HCT116 (cell line): ENCODE measurements around the gene CDKN1C. TPM values are rescaled to one million over a fixed set of nuclear protein-coding genes. Genes with fewer than 3 reads are reported as not detected.

Source experiments
- ATAC-seq: fragments of 200-7000 bp; cut with Tn5 transposase; 2 replicates; pipeline ENCODE4 v1.9.1; 2020; ENCODE audit warnings: mild to moderate bottlenecking, moderate library complexity
- BruUV-seq: library from RNA; stranded (reverse); fragments of 400-500 nt; replicated peaks from 2 replicates; lab custom pipeline; 2021; lab: Mats Ljungman, UMichigan
- CTCF ChIA-PET: fragments of 300-600 bp; sonication (Branson Sonifier 250); formaldehyde crosslinking; loops from one replicate; lab custom pipeline; 2021; ENCODE audit warnings: antibody characterized with exemption; lab: Charles Lee
- POLR2A ChIA-PET: fragments of 300-600, 350-600 bp; sonication (Branson Sonifier 250); formaldehyde crosslinking; loops from one replicate; lab custom pipeline; 2021; ENCODE audit warnings: antibody characterized with exemption; lab: Charles Lee
- RAD21 ChIA-PET, 2 experiments: fragments of 300-600 bp; sonication (Branson Sonifier 250); formaldehyde crosslinking; loops; one replicate each; lab custom pipeline; 2023; ENCODE audit warnings: low total read pairs in 2 of 2; ENCODE audit not compliant: uncharacterized antibody in 2 of 2, unreplicated experiment in 2 of 2, low non-redundant PET in 1 of 2; lab: Charles Lee
- DNase-seq: peaks from one replicate; pipeline ENCODE4 v3.0.0-alpha.2; 2010; ENCODE audit warnings: low read depth, low spot score
- H2AFZ ChIP-seq: fragments of 200-600 bp; shearing (Covaris generic), sonication (generic); 2 replicates; pipeline ENCODE4 v1.6.1; 2017; ENCODE audit warnings: low read depth, mixed run types, mixed read lengths, antibody characterized with exemption, low read length; ENCODE audit not compliant: poor library complexity, severe bottlenecking
- H3K27ac ChIP-seq: 2 replicates; pipeline ENCODE4 v1.5.1; 2012; ENCODE audit warnings: low read depth, low read length
- H3K27me3 ChIP-seq: fragments of 200-600 bp; sonication (generic); 2 replicates; pipeline ENCODE4 v1.6.1; 2016; ENCODE audit warnings: mixed run types, low read length, mixed read lengths; ENCODE audit not compliant: insufficient read depth
- H3K36me3 ChIP-seq, 2 experiments: fragments of 200-500 bp in 1 of 2; fragments of 200-600 bp in 1 of 2; sonication (Bioruptor generic) in 1 of 2; sonication (generic) in 1 of 2; 2 replicates each; pipeline versions ENCODE4 v1.5.1 to v1.6.1; 2014 to 2016; ENCODE audit warnings: low read length in 2 of 2, inconsistent platforms in 1 of 2, mixed read lengths in 1 of 2, mixed run types in 1 of 2; ENCODE audit not compliant: insufficient read depth in 2 of 2, control insufficient read depth in 1 of 2
- H3K4me1 ChIP-seq, 2 experiments: fragments of 200-600 bp in 1 of 2; sonication (generic) in 1 of 2; 2 replicates each; pipeline versions ENCODE4 v1.5.1 to v1.6.1; 2012 to 2017; ENCODE audit warnings: low read length in 2 of 2, inconsistent platforms in 1 of 2, mild to moderate bottlenecking in 1 of 2, mixed read lengths in 1 of 2, mixed run types in 1 of 2, moderate library complexity in 1 of 2; ENCODE audit not compliant: insufficient read depth in 2 of 2, control insufficient read depth in 1 of 2
- H3K4me2 ChIP-seq: fragments of 200-600 bp; sonication (generic); 2 replicates; pipeline ENCODE4 v1.6.1; 2017; ENCODE audit warnings: mixed run types, low read length, mixed read lengths
- H3K4me3 ChIP-seq, 2 experiments: fragments of 200-600 bp in 1 of 2; sonication (generic) in 1 of 2; replicated peaks in 1 of 2; 2 replicates each; pipeline ENCODE4 v1.5.1; 2011 to 2016; ENCODE audit warnings: low read length in 2 of 2, control low read depth in 1 of 2, low read depth in 1 of 2, mild to moderate bottlenecking in 1 of 2, mixed read lengths in 1 of 2, mixed run types in 1 of 2
- H3K79me2 ChIP-seq: fragments of 200-600 bp; sonication (generic); 2 replicates; pipeline ENCODE4 v1.6.1; 2017; ENCODE audit warnings: mild to moderate bottlenecking, mixed run types, low read length, moderate library complexity, mixed read lengths; ENCODE audit not compliant: insufficient read depth
- H3K9ac ChIP-seq: fragments of 200-600 bp; sonication (generic); 2 replicates; pipeline ENCODE4 v1.6.1; 2016; ENCODE audit warnings: low read length, mixed read lengths
- H3K9me2 ChIP-seq: fragments of 200-600 bp; sonication (generic), shearing (Covaris generic); 2 replicates; pipeline ENCODE4 v1.6.1; 2017; ENCODE audit warnings: mixed run types, mild to moderate bottlenecking, moderate library complexity; ENCODE audit not compliant: insufficient read depth
- H3K9me3 ChIP-seq, 2 experiments: fragments of 200-500 bp in 1 of 2; fragments of 200-600 bp in 1 of 2; sonication (Bioruptor generic) in 1 of 2; sonication (generic) in 1 of 2; 2 replicates each; pipeline ENCODE4 v1.6.1; 2014 to 2017; ENCODE audit warnings: low read length in 2 of 2, mixed read lengths in 2 of 2, inconsistent platforms in 1 of 2, low read depth in 1 of 2, mild to moderate bottlenecking in 1 of 2, mixed run types in 1 of 2, moderate library complexity in 1 of 2; ENCODE audit not compliant: control insufficient read depth in 1 of 2, insufficient read depth in 1 of 2
- H4K20me1 ChIP-seq: fragments of 200-600 bp; sonication (generic), shearing (Covaris generic); 2 replicates; pipeline ENCODE4 v1.6.1; 2017; ENCODE audit warnings: mixed run types, mild to moderate bottlenecking, moderate library complexity; ENCODE audit not compliant: insufficient read depth
- ATF3 ChIP-seq: IDR thresholded peaks from 2 replicates; pipeline ENCODE4 v1.6.1; 2012
- CBX3 ChIP-seq: IDR thresholded peaks from 2 replicates; pipeline ENCODE4 v1.6.1; 2012; ENCODE audit warnings: low read depth
- CEBPB ChIP-seq: IDR thresholded peaks from 2 replicates; pipeline ENCODE4 v1.6.1; 2012; ENCODE audit warnings: low read depth
- EGR1 ChIP-seq: IDR thresholded peaks from 2 replicates; pipeline ENCODE4 v1.6.1; 2012; ENCODE audit warnings: low read depth
- ELF1 ChIP-seq: IDR thresholded peaks from 2 replicates; pipeline ENCODE4 v1.6.1; 2012; ENCODE audit warnings: low read depth, borderline replicate concordance
- EZH2 ChIP-seq: fragments of 200-600 bp; sonication (generic); IDR thresholded peaks from 2 replicates; pipeline ENCODE4 v1.6.1; 2017; ENCODE audit warnings: antibody characterized with exemption, mixed run types
- FOSL1 ChIP-seq: IDR thresholded peaks from 2 replicates; pipeline ENCODE4 v1.6.1; 2012; ENCODE audit warnings: low read depth
- JUND ChIP-seq: IDR thresholded peaks from 2 replicates; pipeline ENCODE4 v1.6.1; 2012
- POLR2A ChIP-seq: IDR thresholded peaks from 2 replicates; pipeline ENCODE4 v1.7.0; 2011; ENCODE audit warnings: borderline replicate concordance; ENCODE audit not compliant: insufficient read depth, insufficient read length; ENCODE audit errors: extremely low read depth
- POLR2AphosphoS5 ChIP-seq: IDR thresholded peaks from 2 replicates; pipeline ENCODE4 v1.6.1; 2011; ENCODE audit warnings: mild to moderate bottlenecking, low read depth, low read length, moderate library complexity
- SRF ChIP-seq: IDR thresholded peaks from 2 replicates; pipeline ENCODE4 v1.6.1; 2012; ENCODE audit warnings: low read depth
- ZFX ChIP-seq: fragments of 450-650 bp; IDR thresholded peaks from 2 replicates; pipeline ENCODE4 v1.6.1; 2017
- ZNF274 ChIP-seq: fragments of 200-500 bp; sonication (Bioruptor generic); IDR thresholded peaks from 2 replicates; pipeline ENCODE4 v1.6.1; 2014; ENCODE audit warnings: mild to moderate bottlenecking, low read depth, low read length, inconsistent platforms
- intact Hi-C: fragments of 100-400 bp; cut with micrococcal nuclease; formaldehyde crosslinking; loops from 2 replicates; pipeline ENCODE4 v1.10.0; 2022
- total RNA-seq: library from RNA; stranded (reverse); gene quantifications from one replicate; pipeline ENCODE4 v1.2.1, GENCODE V29; 2021; ENCODE audit not compliant: unreplicated experiment
- TF ChIP-seq, protein P1 (sequence below), 3 experiments: fragments of 200-600 bp in 1 of 3; sonication (generic) in 1 of 3; IDR thresholded peaks in 2 of 3; conservative IDR thresholded peaks in 1 of 3; 2 replicates each; pipeline ENCODE4 v1.5.1; 2012 to 2017; ENCODE audit warnings: low read depth in 2 of 3, low read length in 2 of 3, antibody characterized with exemption in 1 of 3, borderline replicate concordance in 1 of 3, control low read depth in 1 of 3, mild to moderate bottlenecking in 1 of 3, mixed read lengths in 1 of 3, mixed run types in 1 of 3, moderate library complexity in 1 of 3; ENCODE audit not compliant: insufficient read depth in 1 of 3
- TF ChIP-seq, protein P2 (sequence below): IDR thresholded peaks from 2 replicates; pipeline ENCODE4 v1.6.1; 2012; ENCODE audit warnings: low read depth

CDKN1C gene
- total RNA-seq, 1 experiment from 2014 or later = 24.0 TPM

- H3K9me2 ChIP-seq = no peaks in the 10 kb centered on the region
- CTCF ChIA-PET = no interaction called here
- intact Hi-C loops = no loop called here
- POLR2A ChIA-PET = no interaction called here
- ATAC-seq (no peak), DNase-seq (no peak)
- TF ChIP-seq SRF = no peak
- TF ChIP-seq POLR2AphosphoS5 = no peak
- no peak for TF ChIP-seq FOSL1
- no peak for TF ChIP-seq POLR2A
- no peak for TF ChIP-seq CBX3
- no peak for TF ChIP-seq EGR1
- no peak for TF ChIP-seq EZH2
- TF ChIP-seq ELF1 = no peak
- TF ChIP-seq CEBPB = no peak
- no peak for TF ChIP-seq ATF3
- no peak for TF ChIP-seq ZFX
- H3K36me3 ChIP-seq = no peaks in the 10 kb centered on the region
- no peaks in the 10 kb centered on the region for H3K9me3 ChIP-seq
- BruUV-seq = no TSS peak
- RAD21 ChIA-PET = no interaction called here
- H2AFZ ChIP-seq = no peak overlapping the region
- no peaks in the 10 kb centered on the region for H4K20me1 ChIP-seq
- H3K4me3 ChIP-seq = no peak overlapping the region
- H3K9ac ChIP-seq = no peak overlapping the region
- no peak overlapping the region for H3K4me2 ChIP-seq
- H3K27ac ChIP-seq = no peak overlapping the region
- no peaks in the 10 kb centered on the region for H3K27me3 ChIP-seq
- H3K4me1 ChIP-seq = peaks cover 0 to 6% of the 10 kb centered on the region in 2 experiments; a peak in 1 of 4 replicates
- no peaks in the 10 kb centered on the region for H3K79me2 ChIP-seq
Observed at GRCh38 chr11:2855162-2855561, 30.4 kb downstream of the CDKN1C start.

- no peaks in the 10 kb centered on the region for H3K9me3 ChIP-seq
- ChIA-PET RAD21 (no interaction called here), CTCF (no interaction called here), POLR2A (no interaction called here)
- no peak for DNase-seq
- intact Hi-C loops = no loop called here
- no peak overlapping the region for H3K4me2 ChIP-seq
- no peaks in the 10 kb centered on the region for H3K27me3 ChIP-seq
- no peak overlapping the region for H2AFZ ChIP-seq
- no peak overlapping the region for H3K4me3 ChIP-seq
- no peaks in the 10 kb centered on the region for H3K9me2 ChIP-seq
- H3K4me1 ChIP-seq = peaks cover 0 to 5% of the 10 kb centered on the region in 2 experiments; a peak in 1 of 4 replicates
- H3K79me2 ChIP-seq = no peaks in the 10 kb centered on the region
- H3K27ac ChIP-seq = no peak overlapping the region
- no peaks in the 10 kb centered on the region for H4K20me1 ChIP-seq
- no peak for ATAC-seq
- no peaks in the 10 kb centered on the region for H3K36me3 ChIP-seq
- no TSS peak for BruUV-seq
- no peak overlapping the region for H3K9ac ChIP-seq
- TF ChIP-seq JUND (no peak), EZH2 (no peak), POLR2A (no peak), EGR1 (no peak), ZNF274 (no peak), ATF3 (no peak), POLR2AphosphoS5 (no peak)
- TF ChIP-seq, protein P1, sequence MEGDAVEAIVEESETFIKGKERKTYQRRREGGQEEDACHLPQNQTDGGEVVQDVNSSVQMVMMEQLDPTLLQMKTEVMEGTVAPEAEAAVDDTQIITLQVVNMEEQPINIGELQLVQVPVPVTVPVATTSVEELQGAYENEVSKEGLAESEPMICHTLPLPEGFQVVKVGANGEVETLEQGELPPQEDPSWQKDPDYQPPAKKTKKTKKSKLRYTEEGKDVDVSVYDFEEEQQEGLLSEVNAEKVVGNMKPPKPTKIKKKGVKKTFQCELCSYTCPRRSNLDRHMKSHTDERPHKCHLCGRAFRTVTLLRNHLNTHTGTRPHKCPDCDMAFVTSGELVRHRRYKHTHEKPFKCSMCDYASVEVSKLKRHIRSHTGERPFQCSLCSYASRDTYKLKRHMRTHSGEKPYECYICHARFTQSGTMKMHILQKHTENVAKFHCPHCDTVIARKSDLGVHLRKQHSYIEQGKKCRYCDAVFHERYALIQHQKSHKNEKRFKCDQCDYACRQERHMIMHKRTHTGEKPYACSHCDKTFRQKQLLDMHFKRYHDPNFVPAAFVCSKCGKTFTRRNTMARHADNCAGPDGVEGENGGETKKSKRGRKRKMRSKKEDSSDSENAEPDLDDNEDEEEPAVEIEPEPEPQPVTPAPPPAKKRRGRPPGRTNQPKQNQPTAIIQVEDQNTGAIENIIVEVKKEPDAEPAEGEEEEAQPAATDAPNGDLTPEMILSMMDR (IDR thresholded peaks at IDR 0.05 in 2 of 3, conservative IDR thresholded peaks at IDR 0.05 in 1 of 3; ENCODE audit: borderline replicate concordance in 1 of 3, insufficient read depth in 1 of 3, low read depth in 2 of 3, low read length in 2 of 3) = no peak
- TF ChIP-seq, protein P2, sequence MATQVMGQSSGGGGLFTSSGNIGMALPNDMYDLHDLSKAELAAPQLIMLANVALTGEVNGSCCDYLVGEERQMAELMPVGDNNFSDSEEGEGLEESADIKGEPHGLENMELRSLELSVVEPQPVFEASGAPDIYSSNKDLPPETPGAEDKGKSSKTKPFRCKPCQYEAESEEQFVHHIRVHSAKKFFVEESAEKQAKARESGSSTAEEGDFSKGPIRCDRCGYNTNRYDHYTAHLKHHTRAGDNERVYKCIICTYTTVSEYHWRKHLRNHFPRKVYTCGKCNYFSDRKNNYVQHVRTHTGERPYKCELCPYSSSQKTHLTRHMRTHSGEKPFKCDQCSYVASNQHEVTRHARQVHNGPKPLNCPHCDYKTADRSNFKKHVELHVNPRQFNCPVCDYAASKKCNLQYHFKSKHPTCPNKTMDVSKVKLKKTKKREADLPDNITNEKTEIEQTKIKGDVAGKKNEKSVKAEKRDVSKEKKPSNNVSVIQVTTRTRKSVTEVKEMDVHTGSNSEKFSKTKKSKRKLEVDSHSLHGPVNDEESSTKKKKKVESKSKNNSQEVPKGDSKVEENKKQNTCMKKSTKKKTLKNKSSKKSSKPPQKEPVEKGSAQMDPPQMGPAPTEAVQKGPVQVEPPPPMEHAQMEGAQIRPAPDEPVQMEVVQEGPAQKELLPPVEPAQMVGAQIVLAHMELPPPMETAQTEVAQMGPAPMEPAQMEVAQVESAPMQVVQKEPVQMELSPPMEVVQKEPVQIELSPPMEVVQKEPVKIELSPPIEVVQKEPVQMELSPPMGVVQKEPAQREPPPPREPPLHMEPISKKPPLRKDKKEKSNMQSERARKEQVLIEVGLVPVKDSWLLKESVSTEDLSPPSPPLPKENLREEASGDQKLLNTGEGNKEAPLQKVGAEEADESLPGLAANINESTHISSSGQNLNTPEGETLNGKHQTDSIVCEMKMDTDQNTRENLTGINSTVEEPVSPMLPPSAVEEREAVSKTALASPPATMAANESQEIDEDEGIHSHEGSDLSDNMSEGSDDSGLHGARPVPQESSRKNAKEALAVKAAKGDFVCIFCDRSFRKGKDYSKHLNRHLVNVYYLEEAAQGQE = no peak
Observed at GRCh38 chr11:2853997-2854560, 31.5 kb downstream of the CDKN1C start.
